HG02571 (cell line): Measurements from ENCODE around the gene SLC44A1.
A peak's percentile ranks its signal among the peaks of the same experiment; 100 is the strongest.

Source experiments
- ATAC-seq: cut with Tn5 transposase; IDR thresholded peaks from one replicate; pipeline ENCODE4 v1.9.1; 2021; ENCODE audit warnings: mild to moderate bottlenecking, moderate library complexity; ENCODE audit not compliant: unreplicated experiment

SLC44A1 gene

GRCh38 chr9:105331160-105331559 lies 86.7 kb downstream of the SLC44A1 start:
- ATAC-seq: peak; percentile 37

- ATAC-seq: no peak
These were observed 87.3 kb downstream of the SLC44A1 start for GRCh38 chr9:105331755-105332154.

GRCh38 chr9:105332471-105332870 lies 88.0 kb downstream of the SLC44A1 start:
- no peak for ATAC-seq

- no peak for ATAC-seq
These were observed 88.6 kb downstream of the SLC44A1 start for GRCh38 chr9:105333076-105333475.

- ATAC-seq: no peak
These were observed 89.4 kb downstream of the SLC44A1 start for GRCh38 chr9:105333811-105334210.

- ATAC-seq: no peak
These were observed 93.9 kb downstream of the SLC44A1 start for GRCh38 chr9:105338308-105338707.

GRCh38 chr9:105339849-105340248 lies 95.4 kb downstream of the SLC44A1 start:
- ATAC-seq: no peak

- ATAC-seq: no peak
These were observed 97.1 kb downstream of the SLC44A1 start for GRCh38 chr9:105341434-105342146.

GRCh38 chr9:105342147-105342505 lies 97.7 kb downstream of the SLC44A1 start:
- no peak for ATAC-seq

- ATAC-seq: no peak
These were observed 99.8 kb downstream of the SLC44A1 start for GRCh38 chr9:105344283-105344682.

GRCh38 chr9:105345626-105346025 lies 101.2 kb downstream of the SLC44A1 start:
- ATAC-seq: no peak

GRCh38 chr9:105346273-105346672 lies 101.8 kb downstream of the SLC44A1 start:
- no peak for ATAC-seq

GRCh38 chr9:105354448-105354847 lies 110.0 kb downstream of the SLC44A1 start:
- no peak for ATAC-seq

- ATAC-seq: no peak
These were observed 111.3 kb downstream of the SLC44A1 start for GRCh38 chr9:105355781-105356180.

- peak; percentile 80 for ATAC-seq
These were observed 113.5 kb downstream of the SLC44A1 start for GRCh38 chr9:105357937-105358336.

- peak; percentile 61 for ATAC-seq
These were observed 115.4 kb downstream of the SLC44A1 start for GRCh38 chr9:105359892-105360291.

GRCh38 chr9:105360344-105360743 lies 115.9 kb downstream of the SLC44A1 start:
- ATAC-seq: no peak

GRCh38 chr9:105361873-105362272 lies 117.4 kb downstream of the SLC44A1 start:
- no peak for ATAC-seq

GRCh38 chr9:105362470-105362869 lies 118.0 kb downstream of the SLC44A1 start:
- no peak for ATAC-seq

GRCh38 chr9:105363837-105364236 lies 119.4 kb downstream of the SLC44A1 start:
- no peak for ATAC-seq

GRCh38 chr9:105369911-105370310 lies 125.5 kb downstream of the SLC44A1 start:
- no peak for ATAC-seq

- ATAC-seq: no peak
These were observed 129.3 kb downstream of the SLC44A1 start for GRCh38 chr9:105373723-105374122.

GRCh38 chr9:105375323-105375722 lies 130.9 kb downstream of the SLC44A1 start:
- no peak for ATAC-seq
